ENCODE results near the gene DCLK3. TPM values are rescaled to one million over a fixed set of nuclear protein-coding genes. Genes with fewer than 3 reads are reported as not detected.

DCLK3 gene
- total and polyA plus RNA-seq, 10 of the 15 experiments (the other 5 are each of a cell fraction or from before 2014, with no cell fraction given): not detected

- no peak overlapping the region for H3K4me2 ChIP-seq (ENCODE audit: control insufficient read depth, insufficient read depth)
- SMC1A ChIA-PET (ENCODE audit: uncharacterized antibody, unreplicated experiment): no interaction called here
- intact Hi-C loops (cut with micrococcal nuclease; ENCODE audit: unreplicated experiment) (loop anchor here (10.0 kb wide), 1 partner anchor 160 kb away; no protein-coding TSS in a partner anchor), in situ Hi-C loops (cut with MboI) (no loop called here)
- CTCF ChIA-PET: no interaction called here
- POLR2A ChIA-PET: no interaction called here
- no peaks in the 10 kb centered on the region for H3K4me1 ChIP-seq (ENCODE audit: control insufficient read depth, insufficient read depth, low read length)
- H3K27me3 ChIP-seq (replicated peaks in 1 of 2; ENCODE audit: control insufficient read depth in 2 of 2, insufficient read depth in 2 of 2, low read length in 1 of 2): peaks cover 1 to 2% of the 10 kb centered on the region in 2 experiments; a peak in 1 of 4 replicates
- no peak overlapping the region for H3K9ac ChIP-seq (ENCODE audit: control insufficient read depth, insufficient read depth, low read length)
- no peak overlapping the region for H3K4me3 ChIP-seq
- RAD21 ChIA-PET (ENCODE audit: unreplicated experiment): no interaction called here
- DNase-seq (ENCODE audit: low read depth, low spot score) (no peak), ATAC-seq (no peak), FAIRE-seq (no peak)
- H3K79me2 ChIP-seq (ENCODE audit: control insufficient read depth, insufficient read depth, low read length): no peaks in the 10 kb centered on the region
- H4K20me1 ChIP-seq (ENCODE audit: control insufficient read depth, insufficient read depth): no peaks in the 10 kb centered on the region
- no peak for TF ChIP-seq SMAD1 (IDR thresholded peaks at IDR 0.05; ENCODE audit: low read depth, partially characterized antibody)
- no peak for TF ChIP-seq WRNIP1 (IDR thresholded peaks at IDR 0.05; ENCODE audit: borderline replicate concordance, low read depth, low read length)
- TF ChIP-seq EGR1 (IDR thresholded peaks at IDR 0.05; ENCODE audit: borderline replicate concordance in 1 of 2, low read depth in 2 of 2, low read length in 2 of 2): no peak
- no peak for TF ChIP-seq RUNX3 (IDR thresholded peaks at IDR 0.05; ENCODE audit: low read length)
- no peak for TF ChIP-seq NR2F1 (conservative IDR thresholded peaks at IDR 0.05)
- no peak for TF ChIP-seq SUPT20H (IDR thresholded peaks at IDR 0.05; ENCODE audit: borderline replicate concordance, control insufficient read depth, low read depth, low read length)
- no peak for TF ChIP-seq KDM1A (IDR thresholded peaks at IDR 0.05; ENCODE audit: borderline replicate concordance)
- TF ChIP-seq TAF1 (IDR thresholded peaks at IDR 0.05; ENCODE audit: borderline replicate concordance, low read depth, low read length): no peak
- WGBS (ENCODE audit: insufficient coverage, insufficient replicate concordance, low lambda C conversion rate, missing lambda C conversion rate): 32% methylated on average over 8 of the region's 8 CpGs
- H2AFZ ChIP-seq (ENCODE audit: control insufficient read depth, low read depth, low read length): no peak overlapping the region
- no peaks in the 10 kb centered on the region for H3K9me3 ChIP-seq (replicated peaks; ENCODE audit: control insufficient read depth, insufficient read depth, low read length)
- no TSS peak for BruUV-seq (replicated peaks)
- no peak overlapping the region for H3K27ac ChIP-seq (ENCODE audit: control insufficient read depth, insufficient read depth)
- H3K36me3 ChIP-seq (ENCODE audit: control insufficient read depth in 2 of 2, insufficient read depth in 2 of 2, low read length in 1 of 2): no peaks in the 10 kb centered on the region
Observed at GRCh38 chr3:36705015-36705414, 59.3 kb downstream of the DCLK3 start.

- no peak overlapping the region for H3K9ac ChIP-seq (ENCODE audit: control insufficient read depth, insufficient read depth, low read length)
- H3K36me3 ChIP-seq (ENCODE audit: control insufficient read depth in 2 of 2, insufficient read depth in 2 of 2, low read length in 1 of 2): no peaks in the 10 kb centered on the region
- ATAC-seq: no peak
- no peak for FAIRE-seq
- H3K27me3 ChIP-seq (replicated peaks in 1 of 2; ENCODE audit: control insufficient read depth in 2 of 2, insufficient read depth in 2 of 2, low read length in 1 of 2): peaks cover 1 to 2% of the 10 kb centered on the region in 2 experiments; a peak in 1 of 4 replicates
- H3K9me3 ChIP-seq (replicated peaks; ENCODE audit: control insufficient read depth, insufficient read depth, low read length): no peaks in the 10 kb centered on the region
- no peaks in the 10 kb centered on the region for H3K4me1 ChIP-seq (ENCODE audit: control insufficient read depth, insufficient read depth, low read length)
- H4K20me1 ChIP-seq (ENCODE audit: control insufficient read depth, insufficient read depth): no peaks in the 10 kb centered on the region
- H3K4me3 ChIP-seq: no peak overlapping the region
- TF ChIP-seq CBX5 (IDR thresholded peaks at IDR 0.05; ENCODE audit: low read depth): no peak
- TF ChIP-seq PBX3 (IDR thresholded peaks at IDR 0.05; ENCODE audit: insufficient replicate concordance, low read depth, low read length): no peak
- no peak for TF ChIP-seq ATF3 (IDR thresholded peaks at IDR 0.05; ENCODE audit: borderline replicate concordance, extremely low read depth, low read depth, low read length)
- no peak overlapping the region for H3K4me2 ChIP-seq (ENCODE audit: control insufficient read depth, insufficient read depth)
- 33% methylated on average over 4 of the region's 4 CpGs for WGBS (ENCODE audit: insufficient coverage, insufficient replicate concordance, low lambda C conversion rate, missing lambda C conversion rate)
- CTCF ChIA-PET: no interaction called here
- no TSS peak for BruUV-seq (replicated peaks)
- SMC1A ChIA-PET (ENCODE audit: uncharacterized antibody, unreplicated experiment): interaction anchor here (0.9 kb wide), 1 partner anchor 738 kb away, joined by 3 read pairs; no protein-coding TSS in a partner anchor
- in situ Hi-C loops (cut with MboI): no loop called here
- H3K27ac ChIP-seq (ENCODE audit: control insufficient read depth, insufficient read depth): no peak overlapping the region
- no peak overlapping the region for H2AFZ ChIP-seq (ENCODE audit: control insufficient read depth, low read depth, low read length)
- intact Hi-C loops (cut with micrococcal nuclease; ENCODE audit: unreplicated experiment): loop anchor here (5.0 to 10.0 kb wide), 2 partner anchors 112 to 159 kb away; no protein-coding TSS in a partner anchor
- RAD21 ChIA-PET (ENCODE audit: unreplicated experiment): interaction anchor here (1.0 kb wide), 1 partner anchor 11 kb away, joined by 3 read pairs; no protein-coding TSS in a partner anchor
- DNase-seq (ENCODE audit: low read depth, low spot score): no peak
- POLR2A ChIA-PET: no interaction called here
- no peaks in the 10 kb centered on the region for H3K79me2 ChIP-seq (ENCODE audit: control insufficient read depth, insufficient read depth, low read length)
Observed at GRCh38 chr3:36704280-36704679, 60.1 kb downstream of the DCLK3 start.
